Spleen (tissue), 7 donors: ENCODE measurements around the gene GRIK3.

Source experiments
- CTCF ChIP-seq, 11 experiments: fragments of 200-600 bp in 7 of 11; fragments of 450-650 bp in 4 of 11; sonication (generic) in 4 of 11; IDR thresholded peaks in 8 of 11; conservative IDR thresholded peaks in 3 of 11; 1 replicate in 7 of 11; 2 replicates in 4 of 11; pipeline versions ENCODE4 v1.4.0 to v1.8.0; 2016 to 2021; ENCODE audit warnings: antibody characterized with exemption in 11 of 11, inconsistent platforms in 4 of 11, mild to moderate bottlenecking in 1 of 11
- POLR2AphosphoS5 ChIP-seq, 3 donors: sonication (generic); formaldehyde crosslinking; IDR thresholded peaks; one replicate each; pipeline ENCODE4 v1.5.1; 2017; ENCODE audit warnings: antibody characterized with exemption in 3 of 3
- donor health status: DM: no; HTN: no; CAD: no; lungs with moderate emphysema.
- donor health status: DM: no; HTN: no; CAD: no.
- donor health status: DM: no; HTN: no; CAD: no.

- TF ChIP-seq CTCF (IDR thresholded peaks at IDR 0.05 in 8 of 11, conservative IDR thresholded peaks at IDR 0.05 in 3 of 11) (no peak), POLR2AphosphoS5 (IDR thresholded peaks at IDR 0.05) (no peak)
Observed at GRCh38 chr1:36881541-36881940, 152.8 kb downstream of the GRIK3 start.
